A204.1 (cell line): ENCODE data around the gene ARHGAP15.

Experiments used
- FAIRE-seq: peaks from 2 replicates; lab custom pipeline; 2012; peaks lifted over from hg19 to GRCh38; lab: Jason Lieb, UNC

ARHGAP15 gene

DNA sequence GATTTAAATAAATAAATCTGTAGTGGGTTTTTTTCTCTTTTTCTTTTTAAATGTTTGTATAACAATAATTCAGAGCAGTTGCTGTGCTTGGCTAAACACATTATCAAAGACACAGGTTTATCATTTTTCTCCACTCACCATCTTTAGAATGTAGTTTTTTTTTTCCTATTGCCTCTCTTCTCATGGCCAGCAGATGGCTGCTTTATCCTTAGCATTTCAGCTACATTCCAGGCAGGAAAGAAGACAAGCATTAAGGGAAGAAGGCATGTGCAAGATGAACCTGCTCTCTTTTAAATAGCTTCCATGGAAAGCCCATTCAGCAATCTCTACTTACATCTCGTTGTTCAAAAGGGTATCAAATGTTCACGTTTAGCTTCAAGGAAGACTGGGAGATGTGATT lies 42.6 kb downstream of the ARHGAP15 start:
- no peak for FAIRE-seq

DNA sequence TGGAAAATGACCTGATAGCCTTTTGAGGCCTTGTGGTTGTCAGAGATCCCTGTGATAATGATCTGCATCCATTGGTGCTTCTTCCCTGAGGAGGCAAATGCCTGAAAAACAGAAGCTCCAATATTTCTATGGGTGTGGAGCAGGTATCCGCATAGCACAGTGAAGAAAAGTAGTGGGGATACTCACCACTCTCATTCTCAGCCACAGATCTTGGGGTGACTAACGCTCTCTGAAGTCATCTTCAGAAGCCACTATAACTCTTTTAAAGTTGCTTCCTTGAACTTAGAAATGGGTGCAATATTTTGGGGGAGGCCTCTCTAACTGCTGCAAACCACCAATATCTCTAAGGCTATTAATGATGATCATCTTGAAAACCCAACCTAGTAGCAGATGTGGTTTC lies 46.2 kb downstream of the ARHGAP15 start:
- FAIRE-seq, result no peak

DNA sequence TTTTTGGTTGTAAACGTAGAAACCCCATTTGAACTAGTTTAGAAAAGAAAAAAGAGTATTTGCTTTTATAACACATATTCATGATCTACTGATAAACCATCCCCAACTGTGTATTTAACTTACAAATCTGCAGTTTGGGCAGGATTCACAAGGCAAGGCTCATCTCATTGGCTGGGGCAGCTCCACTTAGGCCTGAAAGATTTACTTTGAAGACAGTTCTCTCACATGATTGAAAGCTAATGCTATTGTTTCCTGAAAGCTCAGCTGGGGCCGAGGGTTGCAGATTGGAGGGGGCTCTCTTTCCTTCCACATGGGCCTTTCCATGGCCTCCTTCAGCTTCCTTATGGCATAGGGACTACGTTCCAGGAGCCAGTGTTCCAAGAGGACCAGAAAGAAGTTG lies 47.4 kb downstream of the ARHGAP15 start:
- no peak for FAIRE-seq

DNA sequence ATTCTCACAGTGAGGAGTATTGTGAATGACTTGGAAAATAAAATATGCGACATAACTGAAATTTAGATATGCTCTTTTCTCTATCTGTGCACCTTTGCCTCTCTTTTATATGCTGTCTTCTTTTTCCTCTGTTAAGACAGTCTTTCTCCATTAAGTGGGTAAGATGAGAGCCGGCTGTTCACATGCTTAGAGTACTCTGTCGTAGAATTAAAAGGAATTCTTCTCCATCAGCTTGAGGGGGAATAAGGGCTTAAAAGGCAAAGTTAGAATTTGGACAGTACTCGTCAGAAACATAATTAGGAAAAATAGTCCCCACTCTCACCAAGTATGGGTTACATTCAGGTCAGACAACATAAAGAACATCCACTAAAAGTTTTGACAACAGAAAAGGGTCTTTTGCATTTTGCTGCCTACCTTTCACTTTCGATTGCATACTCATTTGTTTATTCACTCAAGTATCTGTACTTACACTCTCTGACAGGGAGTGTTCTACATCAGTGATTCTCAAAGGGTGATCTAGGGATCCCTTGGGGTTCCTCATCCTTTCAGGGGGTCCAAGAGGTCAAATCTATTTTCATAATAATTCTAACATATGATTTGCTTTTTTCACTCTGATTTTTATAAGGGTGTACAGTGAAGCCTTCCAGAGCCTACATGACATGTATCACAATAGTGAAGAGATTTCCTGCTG lies 48.0 kb downstream of the ARHGAP15 start:
- FAIRE-seq, result no peak

DNA sequence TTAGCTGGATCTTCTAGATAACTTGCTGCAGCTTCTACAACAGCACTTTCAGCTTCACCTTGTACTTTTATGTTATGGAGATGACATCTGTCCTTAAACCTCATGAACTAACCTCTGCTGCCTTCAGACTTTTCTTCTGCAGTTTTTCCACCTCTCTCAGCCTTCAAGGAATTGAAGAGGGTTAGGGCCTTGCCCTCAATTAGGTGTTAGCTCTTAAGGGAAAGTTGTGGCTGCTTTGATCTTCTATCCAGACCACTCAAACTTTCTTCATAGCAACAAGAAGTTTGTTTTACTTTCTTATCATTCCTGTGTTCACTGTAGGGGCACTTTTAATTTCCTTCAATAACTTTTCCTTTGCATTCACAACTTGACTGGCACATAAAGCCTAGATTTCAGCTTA lies 52.3 kb downstream of the ARHGAP15 start:
- no peak for FAIRE-seq

DNA sequence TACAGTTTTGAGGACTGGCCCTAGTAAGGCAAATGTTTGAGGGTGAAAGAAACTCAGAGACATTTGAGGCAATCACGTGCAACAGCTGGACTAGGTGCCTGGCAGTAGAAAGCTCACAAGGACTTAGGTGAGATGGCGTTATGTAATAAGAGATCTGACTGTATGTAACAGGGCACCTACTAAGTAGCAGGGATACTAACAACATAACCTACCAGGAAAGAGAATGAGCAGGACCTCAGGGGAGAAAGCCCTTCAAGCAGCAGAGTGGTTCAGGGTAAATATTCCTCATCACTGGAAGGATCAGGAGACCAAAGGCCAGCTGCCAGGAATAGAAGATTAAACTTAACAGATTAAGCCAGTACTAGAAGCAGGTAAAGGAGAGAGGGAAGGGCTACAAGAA lies 53.4 kb downstream of the ARHGAP15 start:
- FAIRE-seq, result no peak

DNA sequence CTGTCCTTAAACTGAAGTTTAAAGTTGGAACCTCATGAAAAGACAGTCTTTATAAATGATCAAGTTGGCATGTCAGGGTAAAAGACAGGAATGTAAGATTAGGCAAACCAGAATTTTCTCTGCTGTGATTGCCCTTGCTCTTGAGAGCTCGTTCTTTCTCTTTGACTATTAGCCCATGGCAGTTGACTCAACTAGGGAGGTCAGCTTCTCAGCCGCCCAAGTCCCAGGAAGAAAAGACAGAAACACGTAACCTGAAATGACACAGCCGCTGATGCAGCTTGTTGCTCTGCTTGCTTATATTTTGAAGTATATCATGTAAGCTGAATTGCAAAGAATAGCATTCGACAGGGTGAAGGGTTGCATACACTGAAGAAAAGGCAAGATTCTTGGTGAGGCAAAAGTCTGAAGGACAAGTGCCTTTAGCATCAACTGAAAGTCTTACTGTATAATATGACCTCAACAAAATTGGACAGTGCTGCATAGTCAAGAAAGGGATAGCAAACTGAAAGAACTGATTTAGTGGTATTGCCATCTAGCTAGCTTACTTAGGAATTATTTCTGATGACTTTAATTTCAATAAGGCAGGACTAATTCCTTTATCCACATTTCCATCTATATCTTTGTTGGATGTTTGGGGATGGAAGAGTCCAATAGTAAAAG lies 54.7 kb downstream of the ARHGAP15 start:
- no peak for FAIRE-seq

DNA sequence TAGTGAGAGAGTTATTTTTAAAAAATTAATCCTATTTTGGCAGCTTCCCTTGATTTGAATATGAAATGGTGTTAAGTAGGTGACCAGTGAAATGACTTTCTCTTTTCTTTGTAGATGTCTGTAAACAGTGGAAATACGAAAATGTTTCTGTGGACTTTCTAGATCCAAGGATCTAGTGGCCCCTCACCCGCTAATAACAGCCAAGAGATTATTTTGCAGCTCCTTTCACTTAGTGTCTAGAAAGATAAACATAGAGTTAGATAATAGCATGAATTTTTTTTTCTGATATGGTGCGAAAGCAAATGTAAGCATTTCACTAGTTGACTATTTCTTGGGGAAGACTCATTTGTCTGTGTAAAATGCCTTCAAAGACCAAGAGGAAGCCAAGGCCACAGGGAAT lies 57.7 kb downstream of the ARHGAP15 start:
- FAIRE-seq, result no peak

DNA sequence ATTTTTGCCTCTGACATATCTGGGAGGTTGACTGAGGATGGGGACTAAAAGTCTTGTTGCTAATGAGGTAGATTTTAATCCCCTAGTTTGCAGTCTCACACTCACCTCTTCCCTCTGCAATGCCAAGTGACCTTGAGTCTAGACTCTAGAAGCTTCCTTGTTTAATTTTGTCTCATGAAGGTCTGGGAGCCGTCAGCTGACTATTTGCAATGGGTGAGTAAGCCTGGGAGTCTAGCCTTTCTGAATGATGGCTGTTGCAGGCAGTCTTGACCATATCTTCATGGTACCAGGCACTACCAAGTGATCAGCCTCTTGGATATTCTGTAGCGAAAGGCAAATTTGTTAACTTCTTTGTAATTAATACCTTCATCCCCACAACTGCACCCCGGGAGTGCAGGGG lies 61.2 kb downstream of the ARHGAP15 start:
- FAIRE-seq, result no peak

DNA sequence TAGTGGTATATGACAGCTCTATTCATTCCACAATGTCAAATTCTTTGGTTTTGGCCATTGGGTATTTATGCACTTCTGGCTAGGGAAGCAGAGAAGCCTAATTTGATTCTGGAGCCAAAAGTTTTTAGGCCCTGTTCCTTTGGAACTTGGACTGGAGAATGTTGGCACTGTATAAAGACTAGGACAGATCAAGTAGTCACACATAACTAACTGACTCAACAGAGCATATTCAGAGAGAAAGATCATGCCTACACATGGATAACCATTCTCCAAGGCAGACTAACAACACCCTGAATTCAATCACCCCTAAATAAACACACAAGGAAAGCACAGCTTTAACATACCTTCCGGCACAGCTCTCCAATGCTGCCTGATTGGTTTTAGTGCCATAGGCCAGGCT lies 62.9 kb downstream of the ARHGAP15 start:
- FAIRE-seq, result no peak

DNA sequence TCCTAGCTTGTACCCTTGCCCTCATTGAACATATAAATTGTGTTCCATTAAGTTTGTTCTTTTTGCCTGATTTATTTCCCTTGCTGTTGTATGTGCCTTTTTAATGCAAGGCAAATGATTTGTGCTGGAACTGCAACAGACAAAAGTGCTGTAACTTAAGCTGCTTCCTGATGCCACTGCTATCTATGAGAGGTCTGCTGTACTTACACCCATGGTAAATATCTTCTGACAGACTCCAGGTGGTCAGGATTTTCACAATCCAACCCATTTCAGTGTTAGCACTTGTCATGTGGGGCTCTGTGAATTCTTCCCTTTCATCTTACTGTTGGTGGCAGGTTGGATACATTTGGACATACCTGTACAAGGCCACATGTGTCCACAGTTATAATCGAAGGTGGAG lies 63.5 kb downstream of the ARHGAP15 start:
- no peak for FAIRE-seq

DNA sequence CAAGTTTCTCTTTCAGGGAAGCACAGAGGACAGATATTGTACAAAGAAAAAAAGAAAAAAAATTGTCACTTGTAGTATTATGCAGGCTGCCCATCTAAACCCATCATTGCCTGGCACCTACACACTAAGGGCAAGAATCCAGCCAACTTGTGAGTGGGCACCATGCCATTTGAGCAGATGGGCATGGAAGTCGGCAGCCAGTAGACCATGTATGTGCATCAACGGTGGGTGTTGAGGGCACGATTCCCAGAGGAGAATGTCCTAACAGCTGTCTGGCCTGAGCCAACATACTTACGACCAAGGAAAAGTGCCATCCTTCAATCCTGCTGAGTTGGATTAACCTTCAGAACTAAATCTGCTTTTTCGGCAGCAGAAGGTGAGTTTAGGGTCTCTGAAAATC lies 63.9 kb downstream of the ARHGAP15 start:
- no peak for FAIRE-seq

DNA sequence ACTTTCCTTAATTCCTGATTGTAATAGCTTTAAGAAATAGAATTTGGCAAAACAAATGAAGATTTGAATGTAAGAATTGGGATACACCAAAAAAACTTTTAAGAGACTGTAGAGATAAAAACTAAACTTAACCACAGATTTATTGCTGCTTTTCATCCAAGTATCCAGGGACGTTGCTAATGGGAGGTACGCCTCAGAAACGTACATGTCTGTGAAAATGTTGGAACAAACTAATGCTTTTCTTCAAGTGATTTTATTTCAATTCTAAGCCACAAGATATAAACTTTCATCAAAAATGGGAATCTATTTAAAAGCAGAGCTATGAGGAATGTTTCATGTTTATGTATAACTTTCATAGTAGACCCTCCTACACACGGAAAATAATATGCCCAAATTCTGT lies 66.3 kb downstream of the ARHGAP15 start:
- FAIRE-seq, result no peak

DNA sequence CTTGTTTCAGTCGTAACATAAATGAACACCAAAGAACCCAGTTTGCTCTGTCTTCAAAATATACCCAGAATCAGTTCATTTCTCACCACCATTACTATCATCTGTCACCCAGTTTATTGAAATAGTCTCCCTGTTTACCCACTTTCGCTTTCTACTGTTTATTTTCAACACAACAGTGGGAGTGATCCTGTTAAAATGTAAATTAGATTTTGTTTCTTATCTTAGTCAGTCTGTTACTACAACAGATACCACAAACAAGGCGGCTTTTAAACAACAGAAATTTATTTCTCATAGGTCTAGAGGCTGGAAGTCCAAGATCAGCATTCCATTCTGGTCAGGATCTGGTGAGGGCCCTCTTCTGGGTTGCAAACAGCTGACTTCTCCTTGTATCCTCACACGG lies 74.8 kb downstream of the ARHGAP15 start:
- no peak for FAIRE-seq

DNA sequence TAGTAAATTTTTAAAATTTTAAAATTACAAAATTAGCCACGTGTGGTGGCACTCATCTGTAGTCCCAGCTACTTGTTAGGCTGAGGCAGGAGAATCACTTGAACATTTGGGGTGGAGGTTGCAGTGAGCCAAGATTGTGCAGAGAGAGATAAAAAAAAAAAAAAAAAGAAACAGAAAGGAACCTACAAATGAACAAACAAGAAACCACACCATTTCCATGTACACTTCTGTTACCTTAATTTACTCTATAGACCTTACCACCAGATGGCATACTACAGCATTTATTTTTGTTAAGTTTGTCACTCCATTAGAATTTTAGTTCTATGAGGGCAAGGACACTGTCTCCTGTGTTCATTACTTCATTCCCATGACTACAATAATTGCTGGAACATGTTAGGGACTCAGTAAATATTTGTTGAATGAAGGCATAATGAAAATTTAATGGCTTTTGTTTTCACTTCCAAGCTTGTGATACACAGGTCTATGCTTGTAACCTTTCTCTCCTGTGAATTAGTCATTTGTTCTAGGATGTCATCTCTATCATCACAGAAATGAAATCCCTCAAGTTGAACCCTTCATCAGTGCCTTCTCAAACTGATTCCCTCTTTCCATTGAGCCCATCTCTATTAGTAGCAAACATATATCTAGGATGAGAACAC lies 76.0 kb downstream of the ARHGAP15 start:
- no peak for FAIRE-seq

DNA sequence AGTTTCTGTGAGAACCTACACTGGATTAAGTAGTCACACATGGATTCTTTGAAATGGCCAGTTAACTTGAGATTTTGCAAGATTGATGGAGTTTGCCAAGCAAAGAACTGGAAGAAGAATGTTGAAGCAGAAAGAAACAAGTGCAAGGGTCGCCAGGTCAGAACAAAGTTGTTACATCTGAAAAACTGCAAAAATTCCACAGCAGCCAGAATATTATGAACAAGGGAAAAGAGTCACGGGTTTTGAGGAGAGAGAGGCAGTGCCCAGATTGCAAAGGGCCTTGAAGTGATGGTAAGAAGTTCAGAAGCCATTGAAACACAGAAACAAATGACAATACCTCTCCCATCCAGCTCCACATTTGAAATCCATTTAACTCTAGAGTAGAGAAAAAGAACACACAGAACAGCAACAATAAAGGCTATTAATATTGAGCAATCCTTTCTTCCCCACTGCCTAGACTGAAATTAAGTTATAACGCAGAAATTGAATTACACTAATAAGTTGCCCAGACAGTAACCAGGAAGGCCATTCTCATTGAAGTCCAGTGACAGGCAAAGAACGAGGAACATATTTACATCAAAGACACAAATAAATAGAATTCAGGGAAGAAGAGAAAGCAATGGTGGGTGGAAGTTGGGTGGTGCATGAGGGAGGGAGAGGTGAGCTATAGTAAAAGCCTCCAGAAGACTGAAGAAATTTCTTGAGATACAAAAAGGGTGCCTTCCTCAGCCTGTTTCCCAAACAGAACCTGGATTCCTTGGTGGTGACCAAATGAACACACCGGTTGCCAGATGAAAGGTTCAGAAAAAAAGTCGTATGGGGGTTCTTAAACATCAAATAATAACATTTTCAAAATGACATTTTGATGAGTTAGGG lies 80.6 kb downstream of the ARHGAP15 start:
- FAIRE-seq, result no peak

DNA sequence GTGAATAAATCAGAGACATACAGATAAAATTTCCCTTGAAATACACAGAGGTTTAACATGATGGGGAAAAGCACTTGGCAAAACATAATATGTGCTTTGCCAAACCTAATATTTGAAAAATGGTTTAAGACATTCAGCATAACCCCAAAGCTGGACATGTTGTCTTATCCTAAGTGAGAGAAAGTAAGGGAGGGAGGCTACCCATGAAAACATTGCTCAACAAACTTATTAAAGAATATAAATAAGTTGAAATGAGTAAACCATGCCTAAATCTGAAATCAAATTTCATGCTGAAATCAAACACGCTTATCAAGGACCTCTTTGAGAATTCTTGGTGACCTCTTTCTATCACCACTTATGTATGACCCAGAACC lies 81.2 kb downstream of the ARHGAP15 start:
- no peak for FAIRE-seq

DNA sequence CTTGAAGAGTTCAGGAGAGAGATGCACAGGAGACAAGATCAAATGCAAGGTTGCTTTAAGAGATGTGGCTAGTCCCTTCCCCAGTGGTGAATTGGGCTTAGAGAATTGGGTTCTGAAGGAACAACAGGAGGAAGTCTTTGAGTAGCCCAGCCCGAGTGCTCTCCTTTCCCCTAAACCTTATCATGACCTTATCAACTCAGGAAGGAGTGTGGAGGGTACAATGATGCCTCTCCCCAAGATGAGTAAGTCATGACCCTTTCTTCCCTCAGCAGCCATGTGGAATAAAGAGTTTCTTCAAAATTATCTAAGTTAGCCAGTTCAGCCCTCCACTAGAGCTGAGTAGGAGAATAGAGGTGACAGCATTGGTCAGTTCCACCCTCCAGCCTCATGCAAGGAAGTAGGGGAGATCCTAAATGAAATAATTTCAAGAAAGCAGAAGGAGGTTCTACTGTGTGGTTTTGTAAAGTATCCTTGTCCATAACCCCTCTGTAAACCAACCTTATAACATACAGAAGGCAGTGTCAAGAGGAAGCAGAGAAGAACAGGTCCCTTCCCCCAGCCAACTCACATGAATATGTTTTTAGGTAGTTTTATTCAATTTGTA lies 88.4 kb downstream of the ARHGAP15 start:
- FAIRE-seq, result no peak

DNA sequence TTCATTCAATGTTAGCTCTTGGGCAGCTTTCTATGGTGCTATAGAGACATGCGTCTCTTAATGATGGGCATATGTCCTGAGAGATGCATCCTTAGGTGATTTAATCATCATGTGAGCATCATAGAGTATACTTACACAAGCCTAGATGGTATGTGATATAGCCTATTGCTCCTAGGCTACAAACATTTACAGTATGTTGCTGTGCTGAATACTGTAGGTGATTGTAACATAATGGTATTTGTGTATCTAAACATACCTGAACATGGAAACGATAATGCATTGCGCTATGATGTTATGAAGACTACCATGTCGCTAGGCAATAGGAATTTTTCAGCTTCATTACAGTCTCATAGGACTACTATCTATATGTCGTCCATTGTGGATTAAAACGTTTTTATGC lies 89.4 kb downstream of the ARHGAP15 start:
- FAIRE-seq, result no peak

DNA sequence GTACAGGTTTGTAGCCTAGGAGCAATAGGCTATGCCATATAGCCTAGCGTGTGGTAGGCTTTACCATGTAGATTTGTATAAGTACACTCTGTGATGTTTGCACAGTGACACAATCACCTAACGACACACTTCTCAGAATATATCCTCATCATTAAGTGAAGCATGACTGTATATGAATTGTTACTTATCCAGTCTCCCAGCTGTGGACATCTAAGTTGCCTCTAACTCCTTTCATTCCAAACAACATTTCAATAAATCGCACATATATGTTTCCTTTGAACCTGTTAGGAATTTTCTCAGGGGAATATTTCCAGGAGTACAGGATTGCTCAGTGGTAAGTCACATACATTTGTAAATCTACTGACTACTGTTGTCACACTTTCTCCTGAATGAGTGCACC lies 90.0 kb downstream of the ARHGAP15 start:
- FAIRE-seq, result no peak

DNA sequence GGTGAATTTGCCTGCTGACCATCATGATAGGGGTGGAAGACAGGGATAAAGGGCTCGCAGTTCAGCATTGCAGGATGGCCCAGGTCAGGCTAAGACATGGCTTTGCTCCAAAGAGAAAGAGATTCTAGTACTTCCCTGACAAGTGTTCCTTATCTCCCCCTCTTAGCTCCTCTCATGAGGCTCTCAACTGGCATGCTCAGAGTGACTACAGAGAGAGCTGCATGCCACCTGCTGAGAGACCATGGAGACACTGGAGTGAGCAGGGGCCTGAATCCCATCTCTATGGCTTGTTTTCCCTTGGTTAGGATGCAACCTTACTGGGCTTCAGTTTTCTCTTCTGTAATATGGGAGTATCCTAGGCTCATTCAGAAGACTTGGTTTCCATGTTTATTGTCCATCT lies 94.3 kb downstream of the ARHGAP15 start:
- no peak for FAIRE-seq

DNA sequence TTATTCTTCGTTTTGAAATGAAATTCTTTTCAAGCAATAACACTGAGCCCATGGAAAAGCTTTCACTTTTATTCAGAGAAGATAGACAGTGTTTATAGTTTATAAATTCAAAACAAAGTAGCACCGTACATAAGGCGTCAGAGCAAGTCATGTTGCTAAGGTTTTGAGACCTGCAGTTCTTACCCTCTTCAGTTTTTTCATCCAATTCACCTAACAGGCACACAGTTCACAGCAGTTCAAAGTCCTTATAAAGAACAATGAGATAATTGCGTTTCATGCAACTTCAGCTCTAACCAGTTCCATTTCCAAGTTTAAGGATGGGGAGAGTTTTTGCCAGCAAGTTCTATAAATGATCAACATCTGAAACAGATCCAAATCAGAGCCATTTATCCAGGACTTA lies 96.7 kb downstream of the ARHGAP15 start:
- FAIRE-seq, result no peak
